H9 (cell line): Measurements from ENCODE around the gene NOVA1. TPM values are rescaled to one million over a fixed set of nuclear protein-coding genes. Genes with fewer than 3 reads are reported as not detected.

ENCODE experiments used
- DNase-seq: peaks from one replicate; pipeline ENCODE4 v3.0.0-alpha.2; 2017
- H2AFZ ChIP-seq: one replicate; pipeline ENCODE4 v1.6.1; 2013; ENCODE audit warnings: mild to moderate bottlenecking, low read length, control low read depth, moderate library complexity
- H2AK5ac ChIP-seq: 2 replicates; pipeline ENCODE4 v1.6.1; 2013; ENCODE audit warnings: low read length, control low read depth, mixed read lengths; ENCODE audit not compliant: insufficient read length
- H2BK120ac ChIP-seq: one replicate; pipeline ENCODE4 v1.6.1; 2013; ENCODE audit warnings: low read depth, mild to moderate bottlenecking, low read length, control low read depth, inconsistent platforms; ENCODE audit not compliant: poor library complexity, severe bottlenecking
- H2BK12ac ChIP-seq: 2 replicates; pipeline ENCODE4 v1.6.1; 2013; ENCODE audit warnings: low read length, control low read depth, mixed read lengths, low read depth; ENCODE audit not compliant: insufficient read length
- H2BK15ac ChIP-seq: 2 replicates; pipeline ENCODE4 v1.6.1; 2013; ENCODE audit warnings: low read depth, low read length, control low read depth
- H2BK20ac ChIP-seq: one replicate; pipeline ENCODE4 v1.6.1; 2013; ENCODE audit warnings: low read depth, mild to moderate bottlenecking, low read length, control low read depth, inconsistent platforms; ENCODE audit not compliant: poor library complexity, severe bottlenecking
- H2BK5ac ChIP-seq: 2 replicates; pipeline ENCODE4 v1.6.1; 2013; ENCODE audit warnings: low read length, control low read depth, mixed read lengths; ENCODE audit not compliant: insufficient read length
- H3K14ac ChIP-seq: 2 replicates; pipeline ENCODE4 v1.6.1; 2013; ENCODE audit warnings: low read length, control low read depth; ENCODE audit not compliant: insufficient read depth
- H3K18ac ChIP-seq: 2 replicates; pipeline ENCODE4 v1.6.1; 2013; ENCODE audit warnings: low read depth, mild to moderate bottlenecking, mixed read lengths, low read length, control low read depth; ENCODE audit not compliant: insufficient read length
- H3K23ac ChIP-seq: 2 replicates; pipeline ENCODE4 v1.6.1; 2013; ENCODE audit warnings: low read length, control low read depth, mixed read lengths, low read depth; ENCODE audit not compliant: insufficient read length
- H3K23me2 ChIP-seq: 2 replicates; pipeline ENCODE4 v1.6.1; 2013; ENCODE audit warnings: low read depth, mild to moderate bottlenecking, mixed read lengths, low read length, control low read depth; ENCODE audit not compliant: insufficient read length, poor library complexity, severe bottlenecking
- H3K27ac ChIP-seq: 2 replicates; pipeline ENCODE4 v1.5.1; 2013; ENCODE audit warnings: low read length, control low read depth, mixed read lengths, low read depth; ENCODE audit not compliant: insufficient read length
- H3K27me3 ChIP-seq: 2 replicates; pipeline ENCODE4 v1.6.1; 2013; ENCODE audit warnings: low read length, control low read depth, inconsistent platforms; ENCODE audit not compliant: insufficient read depth
- H3K4ac ChIP-seq: 2 replicates; pipeline ENCODE4 v1.6.1; 2013; ENCODE audit warnings: low read depth, mild to moderate bottlenecking, control low read depth, inconsistent platforms, low read length, moderate library complexity
- H3K4me1 ChIP-seq: 2 replicates; pipeline ENCODE4 v1.6.1; 2013; ENCODE audit warnings: low read length, control low read depth, inconsistent platforms; ENCODE audit not compliant: insufficient read depth
- H3K4me2 ChIP-seq: 2 replicates; pipeline ENCODE4 v1.6.1; 2013; ENCODE audit warnings: low read length, control low read depth, mixed read lengths; ENCODE audit not compliant: insufficient read length, insufficient read depth
- H3K56ac ChIP-seq: 2 replicates; pipeline ENCODE4 v1.6.1; 2013; ENCODE audit warnings: low read depth, mild to moderate bottlenecking, mixed read lengths, low read length, control low read depth; ENCODE audit not compliant: insufficient read length
- H3K79me1 ChIP-seq: 2 replicates; pipeline ENCODE4 v1.6.1; 2013; ENCODE audit warnings: low read depth, mild to moderate bottlenecking, moderate library complexity, low read length, control low read depth, inconsistent platforms; ENCODE audit not compliant: insufficient read depth, poor library complexity, severe bottlenecking
- H3K79me2 ChIP-seq: 2 replicates; pipeline ENCODE4 v1.6.1; 2013; ENCODE audit warnings: low read length, control low read depth, inconsistent platforms; ENCODE audit not compliant: insufficient read depth
- H3K9ac ChIP-seq: 2 replicates; pipeline ENCODE4 v1.6.1; 2013; ENCODE audit warnings: low read length, control low read depth, mixed read lengths; ENCODE audit not compliant: insufficient read length; ENCODE audit errors: extremely low read depth
- H3K9me3 ChIP-seq: one replicate; pipeline ENCODE4 v1.6.1; 2013; ENCODE audit warnings: low read depth, low read length, inconsistent platforms; ENCODE audit not compliant: control insufficient read depth
- H3T11ph ChIP-seq: one replicate; pipeline ENCODE4 v1.6.1; 2013; ENCODE audit warnings: mild to moderate bottlenecking, low read length, control low read depth, inconsistent platforms
- H4K20me1 ChIP-seq: one replicate; pipeline ENCODE4 v1.6.1; 2013; ENCODE audit not compliant: control insufficient read depth, insufficient read length, insufficient read depth
- H4K5ac ChIP-seq: 2 replicates; pipeline ENCODE4 v1.6.1; 2013; ENCODE audit warnings: low read depth, mild to moderate bottlenecking, mixed read lengths, low read length, control low read depth; ENCODE audit not compliant: insufficient read length
- H4K8ac ChIP-seq: replicated peaks from 2 replicates; pipeline ENCODE4 v1.6.1; 2013; ENCODE audit warnings: low read length, control low read depth, mixed read lengths, low read depth; ENCODE audit not compliant: insufficient read length
- H4K91ac ChIP-seq: 2 replicates; pipeline ENCODE4 v1.6.1; 2013; ENCODE audit warnings: low read depth, mild to moderate bottlenecking, moderate library complexity, mixed read lengths, low read length, control low read depth; ENCODE audit not compliant: insufficient read length
- H3K27ac Mint-ChIP-seq, 3 experiments: 2 replicates in 2 of 3; 3 replicates in 1 of 3; pipeline ENCODE4 v1.8.0; 2020 to 2021; ENCODE audit warnings: mixed read lengths in 3 of 3, mild to moderate bottlenecking in 1 of 3, moderate library complexity in 1 of 3
- H3K27me3 Mint-ChIP-seq: 2 replicates; pipeline ENCODE4 v1.8.0; 2021; ENCODE audit warnings: low read depth, mild to moderate bottlenecking, moderate library complexity, mixed read lengths
- H3K36me3 Mint-ChIP-seq, 3 experiments: 2 replicates in 2 of 3; 3 replicates in 1 of 3; pipeline ENCODE4 v1.8.0; 2020 to 2021; ENCODE audit warnings: low read depth in 3 of 3, mixed read lengths in 3 of 3; ENCODE audit not compliant: insufficient read depth in 1 of 3
- H3K4me1 Mint-ChIP-seq, 2 experiments: 2 replicates each; pipeline ENCODE4 v1.8.0; 2020; ENCODE audit warnings: mixed read lengths in 2 of 2
- H3K4me3 Mint-ChIP-seq, 2 experiments: 2 replicates in 1 of 2; 3 replicates in 1 of 2; pipeline ENCODE4 v1.8.0; 2020 to 2021; ENCODE audit warnings: mild to moderate bottlenecking in 2 of 2, mixed read lengths in 2 of 2, moderate library complexity in 1 of 2
- H3K9me3 Mint-ChIP-seq, 2 experiments: 2 replicates in 1 of 2; 3 replicates in 1 of 2; pipeline ENCODE4 v1.8.0; 2020; ENCODE audit warnings: mild to moderate bottlenecking in 2 of 2, mixed read lengths in 2 of 2, moderate library complexity in 1 of 2
- CTCF ChIP-seq: fragments of 200-600 bp; sonication (generic); conservative IDR thresholded peaks from 3 replicates; pipeline ENCODE4 v1.8.0; 2021; ENCODE audit warnings: antibody characterized with exemption, mild to moderate bottlenecking
- WGBS: extraction: QIAGEN DNeasy Blood & Tissue Kit; methylation state at CpG from one replicate; pipeline ENCODE4 v1.1.7; 2013; ENCODE audit warnings: missing lambda C conversion rate, low lambda C conversion rate, mixed read lengths; ENCODE audit not compliant: insufficient read length; ENCODE audit errors: extremely low coverage; 5-methylcytosine and 5-hydroxymethylcytosine counted together
- total RNA-seq: library from RNA; stranded (reverse); gene quantifications from 2 replicates; pipeline ENCODE4 v1.2.1, GENCODE V29; 2021

Gene NOVA1
- total RNA-seq, 1 experiment from 2014 or later = 13.8 TPM

- no peak overlapping the region for H2BK120ac ChIP-seq
- no peak overlapping the region for H2BK12ac ChIP-seq
- H4K8ac ChIP-seq = no peak overlapping the region
- no peak overlapping the region for H3K9ac ChIP-seq
- no peak overlapping the region for H3K4ac ChIP-seq
- WGBS = no CpG with 5 or more reads among the region's 2 CpGs
- H3K4me1 ChIP-seq = no peaks in the 10 kb centered on the region
- H2BK5ac ChIP-seq = no peak overlapping the region
- H3K79me1 ChIP-seq = no peaks in the 10 kb centered on the region
- no peak overlapping the region for H3T11ph ChIP-seq
- no peak overlapping the region for H3K4me2 ChIP-seq
- no peaks in the 10 kb centered on the region for H3K27me3 ChIP-seq
- no peaks in the 10 kb centered on the region for H3K9me3 Mint-ChIP-seq
- H3K27me3 Mint-ChIP-seq = no peaks in the 10 kb centered on the region
- no peak overlapping the region for H3K27ac ChIP-seq
- H2BK20ac ChIP-seq = no peak overlapping the region
- H2AK5ac ChIP-seq = no peak overlapping the region
- no peak overlapping the region for H4K5ac ChIP-seq
- H4K91ac ChIP-seq = no peak overlapping the region
- H3K27ac Mint-ChIP-seq = no peak overlapping the region
- H3K56ac ChIP-seq = no peak overlapping the region
- H3K23ac ChIP-seq = no peak overlapping the region
- TF ChIP-seq CTCF = no peak
- no peaks in the 10 kb centered on the region for H4K20me1 ChIP-seq
- no peak overlapping the region for H2AFZ ChIP-seq
- no peaks in the 10 kb centered on the region for H3K36me3 Mint-ChIP-seq
- no peak overlapping the region for H3K4me3 Mint-ChIP-seq
- H3K23me2 ChIP-seq = no peaks in the 10 kb centered on the region
- no peak overlapping the region for H2BK15ac ChIP-seq
- no peak overlapping the region for H3K14ac ChIP-seq
- no peak for DNase-seq
- H3K9me3 ChIP-seq = no peaks in the 10 kb centered on the region
- no peaks in the 10 kb centered on the region for H3K4me1 Mint-ChIP-seq
- H3K79me2 ChIP-seq = no peaks in the 10 kb centered on the region
- H3K18ac ChIP-seq = no peak overlapping the region
Observed at GRCh38 chr14:26577711-26578110, 20.1 kb downstream of the NOVA1 start.
